Peyer's patch (tissue), 4 donors: ENCODE measurements around the gene UBE3C. TPM values are rescaled to one million over a fixed set of nuclear protein-coding genes. Genes with fewer than 3 reads are reported as not detected.
"Not testable (repeated sequence)": the region's sequence is repeated elsewhere in the genome, so short reads cannot be mapped to it uniquely, and the experiment has no call there.

Experiments used
- DNase-seq, 3 donors: peaks; one replicate each; pipeline ENCODE4 v3.0.0-alpha.2; 2017 to 2019
- H3K27ac ChIP-seq, 4 donors: fragments of 200-600 bp; sonication (generic); one replicate each; pipeline ENCODE4 v1.5.1; 2016 to 2019
- H3K27me3 ChIP-seq, 2 donors: fragments of 200-600 bp; sonication (generic); one replicate each; pipeline ENCODE4 v1.5.1; 2019
- H3K36me3 ChIP-seq, 3 donors: fragments of 200-600 bp; sonication (generic); one replicate each; pipeline ENCODE4 v1.5.1; 2016 to 2019
- H3K4me1 ChIP-seq, 4 donors: fragments of 200-600 bp; sonication (generic); one replicate each; pipeline ENCODE4 v1.5.1; 2016 to 2019
- H3K4me3 ChIP-seq, 4 donors: fragments of 200-600 bp; sonication (generic); 1 replicate in 3 of 4; 2 replicates in 1 of 4; pipeline ENCODE4 v1.5.1; 2016 to 2019; ENCODE audit warnings: mild to moderate bottlenecking in 1 of 4
- H3K9me3 ChIP-seq, 4 donors: fragments of 200-600 bp; sonication (generic); one replicate each; pipeline ENCODE4 v1.5.1; 2016 to 2019; ENCODE audit warnings: mild to moderate bottlenecking in 1 of 4
- POLR2A ChIP-seq, 2 donors: fragments of 450-650 bp; IDR thresholded peaks; one replicate each; pipeline ENCODE4 v1.5.1; 2017; ENCODE audit warnings: antibody characterized with exemption in 2 of 2, mild to moderate bottlenecking in 2 of 2, moderate library complexity in 2 of 2
- total RNA-seq, 4 donors: library from RNA; depleted of rRNA; stranded (reverse); fragments of >200 nt; gene quantifications; one replicate each; pipeline ENCODE4 v1.1.0, GENCODE V29; 2016
- TF ChIP-seq, protein P1 (sequence below), 6 experiments: fragments of 450-650 bp in 4 of 6; fragments of 200-600 bp in 2 of 6; sonication (generic) in 1 of 6; IDR thresholded peaks; one replicate each; pipeline ENCODE4 v1.5.1; 2017 to 2019; ENCODE audit warnings: antibody characterized with exemption in 6 of 6, mild to moderate bottlenecking in 3 of 6, moderate library complexity in 1 of 6

The UBE3C gene
- total RNA-seq, 4 donors from 2014 or later, result 76.4 to 106 (median 101) TPM

DNA sequence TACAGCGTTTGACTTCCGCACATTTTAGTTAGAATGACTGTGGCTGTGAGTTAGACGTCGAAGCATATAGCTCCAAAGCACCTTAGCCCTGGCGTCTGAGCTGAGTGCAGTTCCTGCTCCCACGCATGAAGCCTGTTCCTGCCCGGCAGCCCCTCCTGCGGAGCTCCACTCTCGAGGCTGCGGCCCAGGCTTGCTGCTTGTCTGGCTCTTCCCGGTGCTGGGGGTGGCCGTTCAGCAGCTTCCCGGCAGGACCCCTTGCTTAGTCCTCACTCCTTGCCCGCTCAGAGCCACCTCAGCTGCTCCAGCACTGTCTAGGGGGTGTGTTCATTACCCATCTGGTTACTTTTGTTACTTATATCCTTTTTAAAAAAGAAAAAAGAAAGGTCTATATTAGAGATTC lies 109.9 kb downstream of the UBE3C start:
- no peaks in the 10 kb centered on the region for H3K27me3 ChIP-seq
- no peak for DNase-seq
- H3K4me1 ChIP-seq, result no peaks in the 10 kb centered on the region
- H3K36me3 ChIP-seq, result peaks cover 0 to 52% (median 0%) of the 10 kb centered on the region in 3 donors
- H3K4me3 ChIP-seq, result no peak overlapping the region
- H3K27ac ChIP-seq, result no peak overlapping the region
- no peaks in the 10 kb centered on the region for H3K9me3 ChIP-seq
- no peak for TF ChIP-seq POLR2A (IDR thresholded peaks at IDR 0.05)

DNA sequence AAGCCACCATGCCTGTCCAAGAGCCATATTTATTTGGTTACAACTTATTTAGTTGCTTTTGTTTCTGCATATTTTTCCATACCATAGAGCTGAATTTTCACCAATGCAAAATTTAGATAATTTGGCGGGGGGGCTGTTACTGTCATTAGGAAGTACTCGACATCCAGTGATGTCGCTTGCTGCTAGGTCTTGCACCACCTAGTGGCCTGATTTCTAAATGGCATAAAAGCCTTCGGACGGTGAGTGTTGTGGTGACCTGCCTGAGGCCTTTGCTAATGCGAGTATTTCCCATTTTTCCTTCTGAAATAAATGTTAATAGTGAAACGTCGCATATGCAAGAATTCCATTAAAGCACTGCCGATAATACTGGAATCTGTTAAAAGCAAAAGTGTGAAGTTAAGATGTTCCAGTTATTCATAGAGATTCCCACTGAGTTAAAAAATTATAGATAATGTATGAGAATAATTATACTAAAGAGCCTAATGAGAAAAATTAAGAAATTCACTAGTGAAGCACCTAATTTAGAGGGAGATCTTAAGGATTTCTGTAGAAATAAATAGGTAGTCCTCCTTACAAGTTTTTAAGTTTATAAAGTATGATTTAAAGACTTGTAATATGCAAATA lies 112.0 kb downstream of the UBE3C start:
- Histone ChIP-seq H3K4me3 (no peak overlapping the region), H3K9me3 (no peaks in the 10 kb centered on the region), H3K27ac (no peak overlapping the region), H3K36me3 (peaks cover 0 to 72% (median 0%) of the 10 kb centered on the region in 3 donors), H3K4me1 (no peaks in the 10 kb centered on the region), H3K27me3 (no peaks in the 10 kb centered on the region)
- peak in 2 of 3 donors; percentile 22 to 78 for DNase-seq
- TF ChIP-seq POLR2A (IDR thresholded peaks at IDR 0.05), result no peak
- TF ChIP-seq, protein P1, sequence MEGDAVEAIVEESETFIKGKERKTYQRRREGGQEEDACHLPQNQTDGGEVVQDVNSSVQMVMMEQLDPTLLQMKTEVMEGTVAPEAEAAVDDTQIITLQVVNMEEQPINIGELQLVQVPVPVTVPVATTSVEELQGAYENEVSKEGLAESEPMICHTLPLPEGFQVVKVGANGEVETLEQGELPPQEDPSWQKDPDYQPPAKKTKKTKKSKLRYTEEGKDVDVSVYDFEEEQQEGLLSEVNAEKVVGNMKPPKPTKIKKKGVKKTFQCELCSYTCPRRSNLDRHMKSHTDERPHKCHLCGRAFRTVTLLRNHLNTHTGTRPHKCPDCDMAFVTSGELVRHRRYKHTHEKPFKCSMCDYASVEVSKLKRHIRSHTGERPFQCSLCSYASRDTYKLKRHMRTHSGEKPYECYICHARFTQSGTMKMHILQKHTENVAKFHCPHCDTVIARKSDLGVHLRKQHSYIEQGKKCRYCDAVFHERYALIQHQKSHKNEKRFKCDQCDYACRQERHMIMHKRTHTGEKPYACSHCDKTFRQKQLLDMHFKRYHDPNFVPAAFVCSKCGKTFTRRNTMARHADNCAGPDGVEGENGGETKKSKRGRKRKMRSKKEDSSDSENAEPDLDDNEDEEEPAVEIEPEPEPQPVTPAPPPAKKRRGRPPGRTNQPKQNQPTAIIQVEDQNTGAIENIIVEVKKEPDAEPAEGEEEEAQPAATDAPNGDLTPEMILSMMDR (IDR thresholded peaks at IDR 0.05), result peak; percentile 27 to 82 (median 70)

DNA sequence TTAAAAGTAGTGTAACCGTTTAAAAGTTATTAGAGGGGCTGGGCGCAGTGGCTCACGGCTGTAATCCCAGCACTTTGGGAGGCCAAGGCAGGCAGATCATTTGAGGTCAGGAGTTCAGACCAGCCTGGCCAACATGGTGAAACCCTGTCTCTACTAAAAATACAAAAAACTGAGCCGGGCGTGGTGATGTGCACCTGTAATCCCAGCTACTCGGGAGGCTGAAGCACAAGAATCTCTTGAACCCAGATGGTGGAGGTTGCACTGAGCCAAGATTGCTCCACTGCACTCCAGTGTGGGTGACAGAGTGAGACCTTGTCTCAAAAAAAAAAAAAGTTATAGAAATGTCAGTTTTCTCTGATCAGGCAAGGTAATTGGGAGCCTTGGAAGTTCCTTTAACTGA lies 113.1 kb downstream of the UBE3C start:
- not testable (repeated sequence) for H3K4me3 ChIP-seq, H3K27ac ChIP-seq, DNase-seq, H3K4me1 ChIP-seq, H3K27me3 ChIP-seq, H3K9me3 ChIP-seq
- H3K36me3 ChIP-seq, result peaks cover 0 to 83% (median 0%) of the 10 kb centered on the region in 3 donors

DNA sequence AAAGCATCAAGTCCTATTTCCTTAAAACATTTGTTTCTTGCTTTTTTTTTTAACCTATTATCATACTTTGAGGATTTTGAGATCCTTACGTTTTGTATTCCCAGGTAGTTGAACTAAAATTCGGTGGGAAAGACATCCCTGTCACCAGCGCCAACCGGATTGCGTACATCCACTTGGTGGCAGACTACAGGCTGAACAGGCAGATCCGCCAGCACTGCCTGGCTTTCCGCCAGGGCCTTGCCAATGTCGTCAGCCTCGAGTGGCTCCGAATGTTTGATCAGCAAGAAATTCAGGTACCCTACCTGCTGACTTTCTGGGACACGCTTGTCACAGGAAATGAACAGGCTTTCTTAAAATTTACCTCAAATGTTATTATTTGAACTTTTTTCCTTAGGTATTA lies 115.1 kb downstream of the UBE3C start:
- Histone ChIP-seq H3K27me3 (no peaks in the 10 kb centered on the region), H3K27ac (no peak overlapping the region), H3K9me3 (no peaks in the 10 kb centered on the region), H3K4me3 (no peak overlapping the region), H3K4me1 (no peaks in the 10 kb centered on the region), H3K36me3 (peaks cover 0 to 88% (median 0%) of the 10 kb centered on the region in 3 donors)
- DNase-seq, result no peak
- TF ChIP-seq POLR2A (IDR thresholded peaks at IDR 0.05), result no peak
- TF ChIP-seq, protein P1 (IDR thresholded peaks at IDR 0.05), result no peak

DNA sequence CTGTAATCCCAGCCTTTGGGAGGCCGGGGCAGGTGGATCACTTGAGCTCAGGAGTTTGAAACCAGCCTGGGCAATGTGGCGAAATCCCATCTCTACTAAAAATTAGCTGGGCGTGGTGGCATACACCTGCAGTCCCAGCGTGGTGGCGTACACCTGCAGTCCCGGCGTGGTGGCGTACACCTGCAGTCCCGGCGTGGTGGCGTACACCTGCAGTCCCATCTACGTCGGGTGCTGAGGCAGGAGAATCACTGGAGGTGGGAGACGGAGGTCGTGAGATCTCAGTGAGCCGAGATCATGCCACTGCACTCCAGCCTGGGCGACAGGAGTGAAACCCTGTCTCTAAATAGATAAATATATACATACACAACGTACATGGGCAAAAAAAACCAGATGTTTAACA lies 116.1 kb downstream of the UBE3C start:
- H3K9me3 ChIP-seq, H3K27me3 ChIP-seq, H3K27ac ChIP-seq, H3K4me3 ChIP-seq, H3K4me1 ChIP-seq: not testable (repeated sequence)
- peak in 1 of 3 donors; percentile 12 for DNase-seq
- H3K36me3 ChIP-seq, result peaks cover 0 to 88% (median 0%) of the 10 kb centered on the region in 3 donors

DNA sequence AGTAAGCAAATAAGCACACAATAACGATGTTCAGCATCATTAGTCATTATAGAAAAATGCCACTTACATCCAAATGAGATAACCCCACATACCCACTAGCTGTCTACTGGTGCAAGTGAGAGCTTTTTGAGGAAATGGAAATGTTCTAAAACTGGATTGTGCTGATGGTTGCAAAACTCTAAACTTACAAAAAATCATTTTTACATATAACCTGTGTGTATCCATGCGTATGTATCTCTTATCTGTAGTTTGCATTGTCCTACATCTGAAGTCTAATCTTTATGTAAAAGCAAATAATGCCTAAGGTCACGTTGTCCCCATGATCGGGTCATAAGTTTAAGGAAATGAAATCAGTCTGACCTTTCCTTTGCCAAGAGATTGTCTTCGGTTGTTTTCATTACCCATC lies 116.5 kb downstream of the UBE3C start:
- Histone ChIP-seq H3K27ac (no peak overlapping the region), H3K27me3 (no peaks in the 10 kb centered on the region), H3K4me3 (no peak overlapping the region), H3K4me1 (no peaks in the 10 kb centered on the region), H3K36me3 (peaks cover 0 to 90% (median 0%) of the 10 kb centered on the region in 3 donors), H3K9me3 (no peaks in the 10 kb centered on the region)
- DNase-seq, result no peak
- no peak for TF ChIP-seq POLR2A (IDR thresholded peaks at IDR 0.05)
- TF ChIP-seq, protein P1 (IDR thresholded peaks at IDR 0.05), result no peak

DNA sequence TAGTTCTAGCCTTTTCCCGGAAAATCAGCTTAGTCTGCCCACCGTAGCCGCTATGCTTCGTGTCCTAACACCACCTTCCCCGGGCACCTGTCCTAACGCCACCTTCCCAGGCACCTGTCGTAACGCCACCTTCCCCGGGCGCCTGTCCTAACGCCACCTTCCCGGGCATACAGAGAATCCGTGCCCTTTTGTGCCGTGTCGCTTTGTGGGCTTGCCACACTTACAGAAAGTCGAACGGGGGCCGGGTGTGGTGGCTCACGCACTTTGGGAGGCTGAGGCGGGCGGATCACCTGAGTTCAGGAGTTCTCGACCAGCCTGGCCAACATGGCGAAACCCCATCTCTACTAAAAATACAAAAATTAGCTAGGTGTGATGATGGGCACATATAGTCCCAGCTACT lies 124.4 kb downstream of the UBE3C start:
- Histone ChIP-seq H3K27me3 (no peaks in the 10 kb centered on the region), H3K4me1 (no peaks in the 10 kb centered on the region), H3K36me3 (peaks cover 0 to 85% (median 0%) of the 10 kb centered on the region in 3 donors), H3K9me3 (no peaks in the 10 kb centered on the region), H3K4me3 (no peak overlapping the region), H3K27ac (no peak overlapping the region)
- peak in 1 of 3 donors; percentile 40 for DNase-seq
- TF ChIP-seq POLR2A (IDR thresholded peaks at IDR 0.05), result no peak
- TF ChIP-seq, protein P1 (IDR thresholded peaks at IDR 0.05), result no peak
